GM12891 (cell line): Measurements from ENCODE around the gene EVC.

Experiments used
- DNase-seq: peaks from one replicate; pipeline ENCODE4 v3.0.0; 2011; ENCODE audit warnings: low spot score; ENCODE audit not compliant: insufficient read length
- FAIRE-seq: peaks from 2 replicates; lab custom pipeline; 2011; peaks lifted over from hg19 to GRCh38; lab: Jason Lieb, UNC
- PAX5 ChIP-seq: IDR thresholded peaks from 2 replicates; pipeline ENCODE4 v1.6.1; 2011; ENCODE audit warnings: low read length, moderate library complexity, mild to moderate bottlenecking; ENCODE audit not compliant: insufficient read depth, severe bottlenecking
- POLR2A ChIP-seq: IDR thresholded peaks from 2 replicates; pipeline ENCODE4 v1.6.1; 2011; ENCODE audit warnings: low read depth, low read length, control low read depth
- POLR2AphosphoS5 ChIP-seq: IDR thresholded peaks from 2 replicates; pipeline ENCODE4 v1.6.1; 2011; ENCODE audit warnings: low read depth, low read length, control low read depth
- POU2F2 ChIP-seq: IDR thresholded peaks from 2 replicates; pipeline ENCODE4 v1.6.1; 2011; ENCODE audit warnings: low read depth, mild to moderate bottlenecking, control low read depth, low read length, moderate library complexity
- SPI1 ChIP-seq: IDR thresholded peaks from 2 replicates; pipeline ENCODE4 v1.6.1; 2011; ENCODE audit warnings: low read depth, low read length, control low read depth
- TAF1 ChIP-seq: IDR thresholded peaks from 2 replicates; pipeline ENCODE4 v1.6.1; 2011; ENCODE audit warnings: low read depth, low read length, control low read depth

The EVC gene

GRCh38 chr4:5857199-5857598, 146.2 kb downstream of the EVC start:
- no peak for FAIRE-seq

GRCh38 chr4:5858020-5858769, 147.2 kb downstream of the EVC start:
- DNase-seq = no peak
- no peak for TF ChIP-seq SPI1
- TF ChIP-seq PAX5 = no peak
- no peak for TF ChIP-seq TAF1
- FAIRE-seq = no peak

More at GRCh38 chr4:5857199-5857598, 146.2 kb downstream of the EVC start:
- TF ChIP-seq POU2F2 (no peak), PAX5 (no peak), SPI1 (no peak), POLR2A (no peak), POLR2AphosphoS5 (no peak), TAF1 (no peak)
- no peak for DNase-seq

- FAIRE-seq (no peak), DNase-seq (no peak)
- no peak for TF ChIP-seq PAX5
- no peak for TF ChIP-seq SPI1
- TF ChIP-seq POLR2AphosphoS5 = no peak
- no peak for TF ChIP-seq TAF1
Measured at GRCh38 chr4:5863461-5864113, 152.6 kb downstream of the EVC start.
